H1 (cell line): ENCODE data around the gene ZIC5. TPM values are rescaled to one million over a fixed set of nuclear protein-coding genes. Genes with fewer than 3 reads are reported as not detected.

ENCODE experiments used
- CHD1 ChIP-seq: IDR thresholded peaks from 2 replicates; pipeline ENCODE4 v1.6.1; 2012; ENCODE audit warnings: low read depth, low read length, improper control_type of control experiment
- JUN ChIP-seq: IDR thresholded peaks from 2 replicates; pipeline ENCODE4 v1.6.1; 2011; ENCODE audit warnings: low read depth, mild to moderate bottlenecking, improper control_type of control experiment, low read length
- JUND ChIP-seq: IDR thresholded peaks from 2 replicates; pipeline ENCODE4 v1.6.1; 2011; ENCODE audit warnings: mild to moderate bottlenecking, improper control_type of control experiment, low read length
- TBP ChIP-seq: IDR thresholded peaks from 2 replicates; pipeline ENCODE4 v1.6.1; 2011; ENCODE audit warnings: low read depth, low read length, improper control_type of control experiment
- polyA plus RNA-seq, 7 experiments: library from polyadenylated mRNA; depleted of rRNA in 3 of 7; stranded (reverse) in 5 of 7; unstranded in 2 of 7; fragments of >200 nt in 5 of 7; fragments of 200-250 nt in 2 of 7; gene quantifications; 1 replicate in 5 of 7; 2 replicates in 1 of 7; 4 replicates in 1 of 7; pipeline versions ENCODE4 v1.2.1 to v1.2.3, GENCODE V29; 2011 to 2013; ENCODE audit warnings: missing spikeins in 2 of 7, mixed read lengths in 2 of 7
- total RNA-seq: library from RNA; stranded (reverse); fragmentation: NEBNext Ultra II Directional; extraction: Animal tissue kit (Norgen Biotek cat#: 25700); gene quantifications from 2 replicates; pipeline ENCODE4 v1.2.1, GENCODE V29; 2021
- TF ChIP-seq, protein P1 (sequence below): fragments of 300-600 bp; sonication (generic); IDR thresholded peaks from 2 replicates; pipeline ENCODE4 v1.7.1; 2012; ENCODE audit warnings: low read length, moderate library complexity, mild to moderate bottlenecking, inconsistent platforms; ENCODE audit not compliant: insufficient replicate concordance

The ZIC5 gene
- total and polyA plus RNA-seq, 2 of the 8 experiments (the other 6 are each of a cell fraction or from before 2014, with no cell fraction given), result 14.2 to 52.7 TPM

DNA sequence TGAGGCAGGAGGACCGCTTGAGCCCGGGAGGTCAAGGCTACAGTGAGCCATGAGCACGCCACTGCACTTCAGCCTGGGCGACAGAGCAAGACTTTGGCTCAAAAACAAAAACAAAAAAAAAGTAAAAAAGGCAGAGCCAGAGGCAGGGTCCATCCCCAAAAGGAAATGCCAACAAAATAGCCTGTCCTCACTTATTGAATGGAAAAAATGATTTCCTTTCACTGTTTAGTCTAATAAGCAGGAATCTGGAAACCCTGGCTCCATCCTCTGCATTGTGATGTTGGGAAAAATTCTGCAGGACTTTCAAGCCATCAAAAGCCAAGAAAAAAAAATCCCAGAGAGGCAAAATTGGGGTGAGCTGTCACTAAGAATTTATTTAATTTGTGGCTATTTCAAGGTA is 23.2 kb downstream of the ZIC5 start (continued):
- no peak for TF ChIP-seq JUN
- TF ChIP-seq, protein P1, sequence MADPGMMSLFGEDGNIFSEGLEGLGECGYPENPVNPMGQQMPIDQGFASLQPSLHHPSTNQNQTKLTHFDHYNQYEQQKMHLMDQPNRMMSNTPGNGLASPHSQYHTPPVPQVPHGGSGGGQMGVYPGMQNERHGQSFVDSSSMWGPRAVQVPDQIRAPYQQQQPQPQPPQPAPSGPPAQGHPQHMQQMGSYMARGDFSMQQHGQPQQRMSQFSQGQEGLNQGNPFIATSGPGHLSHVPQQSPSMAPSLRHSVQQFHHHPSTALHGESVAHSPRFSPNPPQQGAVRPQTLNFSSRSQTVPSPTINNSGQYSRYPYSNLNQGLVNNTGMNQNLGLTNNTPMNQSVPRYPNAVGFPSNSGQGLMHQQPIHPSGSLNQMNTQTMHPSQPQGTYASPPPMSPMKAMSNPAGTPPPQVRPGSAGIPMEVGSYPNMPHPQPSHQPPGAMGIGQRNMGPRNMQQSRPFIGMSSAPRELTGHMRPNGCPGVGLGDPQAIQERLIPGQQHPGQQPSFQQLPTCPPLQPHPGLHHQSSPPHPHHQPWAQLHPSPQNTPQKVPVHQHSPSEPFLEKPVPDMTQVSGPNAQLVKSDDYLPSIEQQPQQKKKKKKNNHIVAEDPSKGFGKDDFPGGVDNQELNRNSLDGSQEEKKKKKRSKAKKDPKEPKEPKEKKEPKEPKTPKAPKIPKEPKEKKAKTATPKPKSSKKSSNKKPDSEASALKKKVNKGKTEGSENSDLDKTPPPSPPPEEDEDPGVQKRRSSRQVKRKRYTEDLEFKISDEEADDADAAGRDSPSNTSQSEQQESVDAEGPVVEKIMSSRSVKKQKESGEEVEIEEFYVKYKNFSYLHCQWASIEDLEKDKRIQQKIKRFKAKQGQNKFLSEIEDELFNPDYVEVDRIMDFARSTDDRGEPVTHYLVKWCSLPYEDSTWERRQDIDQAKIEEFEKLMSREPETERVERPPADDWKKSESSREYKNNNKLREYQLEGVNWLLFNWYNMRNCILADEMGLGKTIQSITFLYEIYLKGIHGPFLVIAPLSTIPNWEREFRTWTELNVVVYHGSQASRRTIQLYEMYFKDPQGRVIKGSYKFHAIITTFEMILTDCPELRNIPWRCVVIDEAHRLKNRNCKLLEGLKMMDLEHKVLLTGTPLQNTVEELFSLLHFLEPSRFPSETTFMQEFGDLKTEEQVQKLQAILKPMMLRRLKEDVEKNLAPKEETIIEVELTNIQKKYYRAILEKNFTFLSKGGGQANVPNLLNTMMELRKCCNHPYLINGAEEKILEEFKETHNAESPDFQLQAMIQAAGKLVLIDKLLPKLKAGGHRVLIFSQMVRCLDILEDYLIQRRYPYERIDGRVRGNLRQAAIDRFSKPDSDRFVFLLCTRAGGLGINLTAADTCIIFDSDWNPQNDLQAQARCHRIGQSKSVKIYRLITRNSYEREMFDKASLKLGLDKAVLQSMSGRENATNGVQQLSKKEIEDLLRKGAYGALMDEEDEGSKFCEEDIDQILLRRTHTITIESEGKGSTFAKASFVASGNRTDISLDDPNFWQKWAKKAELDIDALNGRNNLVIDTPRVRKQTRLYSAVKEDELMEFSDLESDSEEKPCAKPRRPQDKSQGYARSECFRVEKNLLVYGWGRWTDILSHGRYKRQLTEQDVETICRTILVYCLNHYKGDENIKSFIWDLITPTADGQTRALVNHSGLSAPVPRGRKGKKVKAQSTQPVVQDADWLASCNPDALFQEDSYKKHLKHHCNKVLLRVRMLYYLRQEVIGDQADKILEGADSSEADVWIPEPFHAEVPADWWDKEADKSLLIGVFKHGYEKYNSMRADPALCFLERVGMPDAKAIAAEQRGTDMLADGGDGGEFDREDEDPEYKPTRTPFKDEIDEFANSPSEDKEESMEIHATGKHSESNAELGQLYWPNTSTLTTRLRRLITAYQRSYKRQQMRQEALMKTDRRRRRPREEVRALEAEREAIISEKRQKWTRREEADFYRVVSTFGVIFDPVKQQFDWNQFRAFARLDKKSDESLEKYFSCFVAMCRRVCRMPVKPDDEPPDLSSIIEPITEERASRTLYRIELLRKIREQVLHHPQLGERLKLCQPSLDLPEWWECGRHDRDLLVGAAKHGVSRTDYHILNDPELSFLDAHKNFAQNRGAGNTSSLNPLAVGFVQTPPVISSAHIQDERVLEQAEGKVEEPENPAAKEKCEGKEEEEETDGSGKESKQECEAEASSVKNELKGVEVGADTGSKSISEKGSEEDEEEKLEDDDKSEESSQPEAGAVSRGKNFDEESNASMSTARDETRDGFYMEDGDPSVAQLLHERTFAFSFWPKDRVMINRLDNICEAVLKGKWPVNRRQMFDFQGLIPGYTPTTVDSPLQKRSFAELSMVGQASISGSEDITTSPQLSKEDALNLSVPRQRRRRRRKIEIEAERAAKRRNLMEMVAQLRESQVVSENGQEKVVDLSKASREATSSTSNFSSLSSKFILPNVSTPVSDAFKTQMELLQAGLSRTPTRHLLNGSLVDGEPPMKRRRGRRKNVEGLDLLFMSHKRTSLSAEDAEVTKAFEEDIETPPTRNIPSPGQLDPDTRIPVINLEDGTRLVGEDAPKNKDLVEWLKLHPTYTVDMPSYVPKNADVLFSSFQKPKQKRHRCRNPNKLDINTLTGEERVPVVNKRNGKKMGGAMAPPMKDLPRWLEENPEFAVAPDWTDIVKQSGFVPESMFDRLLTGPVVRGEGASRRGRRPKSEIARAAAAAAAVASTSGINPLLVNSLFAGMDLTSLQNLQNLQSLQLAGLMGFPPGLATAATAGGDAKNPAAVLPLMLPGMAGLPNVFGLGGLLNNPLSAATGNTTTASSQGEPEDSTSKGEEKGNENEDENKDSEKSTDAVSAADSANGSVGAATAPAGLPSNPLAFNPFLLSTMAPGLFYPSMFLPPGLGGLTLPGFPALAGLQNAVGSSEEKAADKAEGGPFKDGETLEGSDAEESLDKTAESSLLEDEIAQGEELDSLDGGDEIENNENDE, result no peak
- TF ChIP-seq CHD1, result no peak
- no peak for TF ChIP-seq TBP
- TF ChIP-seq JUND, result no peak
